Activated T-cell treated with anti-CD3 and anti-CD28 coated beads, Interleukin-2, amount 50 U/mL, for 1 hour (primary cell): ENCODE data around the gene EPB41.
A peak's percentile ranks its signal among the peaks of the same experiment; 100 is the strongest.

Experiments
- DNase-seq: peaks from one replicate; pipeline ENCODE4 v3.0.0-alpha.2; 2020

EPB41 gene

GRCh38 chr1:28893403-28894102 lies 20.8 kb upstream of the EPB41 start:
- peak; percentile 43 for DNase-seq

- no peak for DNase-seq
Measured at GRCh38 chr1:28894785-28895184, 19.6 kb upstream of the EPB41 start.

- no peak for DNase-seq
Measured at GRCh38 chr1:28895896-28896608, 18.3 kb upstream of the EPB41 start.

DNA sequence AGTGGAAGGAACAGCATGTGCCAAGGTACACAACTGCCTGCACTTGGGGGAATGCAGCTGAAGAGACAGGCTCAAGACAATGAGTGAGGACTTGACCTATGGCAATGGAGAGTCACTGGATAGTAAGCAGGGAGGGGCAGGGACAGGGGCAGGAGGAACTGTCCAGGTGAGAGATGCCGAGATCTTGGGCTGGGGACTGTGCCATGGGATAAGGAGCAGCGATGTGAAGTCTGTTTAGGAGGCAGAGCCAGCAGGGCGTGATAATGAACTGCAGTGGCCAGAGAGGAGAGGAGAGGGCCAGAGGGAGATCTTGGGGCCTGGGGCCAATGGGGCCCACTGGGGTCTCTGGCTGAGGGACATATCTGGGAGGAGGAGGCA lies 17.8 kb upstream of the EPB41 start:
- DNase-seq = no peak

DNA sequence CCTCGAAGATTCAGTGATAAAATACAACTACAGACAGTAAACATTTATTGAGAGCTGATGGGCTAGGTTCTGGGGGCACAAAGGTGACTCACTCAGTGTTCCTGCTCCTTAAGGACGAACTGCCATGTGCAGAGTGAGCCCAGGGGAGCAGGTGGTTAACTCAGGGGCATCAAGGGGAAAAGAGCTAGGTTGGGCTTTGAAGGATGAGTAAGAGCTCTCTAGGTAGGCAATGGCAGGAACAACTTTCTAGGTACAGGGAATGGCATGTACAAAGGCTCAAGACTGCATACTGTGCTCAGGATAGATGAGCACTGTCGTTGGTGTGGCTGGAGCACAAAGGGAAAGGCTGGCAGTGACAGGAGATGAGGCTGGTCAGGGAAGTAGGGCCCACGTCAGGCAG lies 16.6 kb upstream of the EPB41 start:
- DNase-seq = no peak

DNA sequence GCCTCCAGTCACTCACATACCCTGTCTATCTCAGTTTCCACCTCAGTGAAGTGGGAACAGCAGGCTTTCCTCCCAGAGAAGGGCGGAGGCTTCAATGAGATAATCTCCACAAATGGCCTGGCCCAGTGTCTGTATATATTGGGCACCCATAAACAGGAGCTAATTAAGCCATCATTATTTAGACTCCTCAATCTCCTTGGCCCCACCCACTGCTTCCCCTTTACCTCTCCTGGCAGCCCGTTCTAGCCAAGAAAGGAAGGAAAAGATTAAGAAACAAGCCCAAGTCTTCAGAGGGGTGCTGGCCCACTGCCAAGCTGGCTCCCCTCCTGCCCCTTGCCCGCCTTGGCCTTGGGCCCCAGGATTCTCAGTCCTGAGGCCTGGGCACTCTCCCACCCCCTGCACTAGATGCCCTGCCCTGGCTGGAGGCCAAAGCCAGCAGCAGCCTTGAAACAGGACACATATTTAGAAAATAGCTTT lies 15.9 kb upstream of the EPB41 start:
- no peak for DNase-seq

GRCh38 chr1:28899267-28899666 lies 15.1 kb upstream of the EPB41 start:
- no peak for DNase-seq

GRCh38 chr1:28900562-28900961 lies 13.8 kb upstream of the EPB41 start:
- DNase-seq = no peak

GRCh38 chr1:28902738-28903137 lies 11.6 kb upstream of the EPB41 start:
- DNase-seq = no peak

GRCh38 chr1:28905921-28906666 lies 8.3 kb upstream of the EPB41 start:
- DNase-seq = peak; percentile 6

DNA sequence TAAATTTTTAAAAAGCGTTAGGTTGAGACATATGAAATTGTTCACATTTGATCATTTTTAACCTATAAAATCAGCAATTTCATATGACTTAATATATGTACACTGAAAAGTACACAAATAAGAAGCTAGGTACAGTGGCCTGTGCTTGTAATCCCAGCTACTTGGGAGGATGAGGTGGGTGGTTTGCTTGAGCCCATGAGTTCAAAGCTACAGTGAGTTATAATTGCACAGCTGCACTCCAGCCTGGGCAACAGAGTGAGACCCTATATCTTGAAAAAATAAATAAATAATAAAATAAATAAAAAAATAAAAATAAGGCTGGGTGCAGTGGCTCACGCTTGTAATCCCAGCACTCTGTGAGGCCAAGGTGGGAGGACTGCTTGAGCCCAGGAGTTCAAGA lies 5.2 kb upstream of the EPB41 start:
- DNase-seq = peak; percentile 0

DNA sequence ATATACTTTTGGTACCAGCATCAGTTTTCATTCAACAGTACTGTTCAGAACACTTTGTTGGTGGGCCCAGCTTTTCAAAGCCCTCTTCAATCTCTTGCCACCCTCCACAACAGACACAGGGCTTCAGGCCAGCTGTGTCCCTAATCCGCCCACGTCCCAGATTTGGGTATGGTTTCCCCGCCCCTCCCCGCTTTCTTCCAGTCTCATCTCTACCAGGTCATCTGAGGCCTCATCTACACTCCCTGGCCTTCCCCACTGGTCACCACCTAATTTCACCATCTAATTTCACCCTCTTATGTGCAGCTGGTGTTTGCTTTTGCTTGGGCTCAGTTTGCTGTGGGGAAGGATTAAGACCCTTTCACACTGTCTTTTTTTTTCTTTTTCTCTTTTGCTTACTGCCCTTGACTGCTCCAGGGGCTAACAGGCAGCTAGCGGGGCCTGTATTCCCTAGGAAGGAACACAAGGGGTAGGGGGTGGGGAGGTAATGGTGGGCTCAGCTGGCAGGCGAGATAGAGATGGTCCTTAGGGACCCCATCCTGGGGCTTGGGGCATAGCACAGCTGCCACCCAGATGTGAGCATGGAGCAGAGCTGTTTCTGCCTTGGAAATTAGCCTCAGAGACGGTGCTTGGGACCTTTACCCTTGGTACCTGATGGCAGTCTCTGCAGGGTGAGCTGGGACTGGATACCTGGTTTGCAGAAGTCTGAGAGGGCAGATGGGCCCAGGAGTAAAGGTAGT lies 3.8 kb upstream of the EPB41 start:
- DNase-seq = peak; percentile 11

GRCh38 chr1:28913786-28914227 lies 562 bp upstream of the EPB41 start:
- no peak for DNase-seq

GRCh38 chr1:28915031-28915895 lies 894 bp downstream of the EPB41 start:
- DNase-seq = peak; percentile 60

DNA sequence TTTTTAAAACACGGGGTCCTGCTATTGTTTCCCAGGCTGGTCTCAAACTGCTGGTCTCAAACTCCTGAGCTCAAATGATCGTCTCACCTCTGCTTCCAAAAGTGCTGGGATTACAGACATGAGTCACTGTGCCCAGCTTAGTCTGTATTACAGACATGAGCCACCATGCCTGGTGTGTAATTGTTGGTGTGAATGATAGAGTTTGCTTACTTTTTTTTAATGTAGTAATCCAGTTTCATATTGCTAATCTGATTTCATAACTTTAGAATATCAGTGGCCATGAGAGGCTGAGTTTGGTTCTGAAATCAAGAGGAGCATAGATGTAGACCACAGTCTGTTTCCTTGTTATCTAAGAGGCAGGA lies 3.4 kb downstream of the EPB41 start:
- no peak for DNase-seq

GRCh38 chr1:28921286-28921869 lies 7.0 kb downstream of the EPB41 start:
- DNase-seq = no peak

- no peak for DNase-seq
Measured at GRCh38 chr1:28925350-28925891, 11.1 kb downstream of the EPB41 start.

GRCh38 chr1:28926629-28927265 lies 12.4 kb downstream of the EPB41 start:
- DNase-seq = no peak

DNA sequence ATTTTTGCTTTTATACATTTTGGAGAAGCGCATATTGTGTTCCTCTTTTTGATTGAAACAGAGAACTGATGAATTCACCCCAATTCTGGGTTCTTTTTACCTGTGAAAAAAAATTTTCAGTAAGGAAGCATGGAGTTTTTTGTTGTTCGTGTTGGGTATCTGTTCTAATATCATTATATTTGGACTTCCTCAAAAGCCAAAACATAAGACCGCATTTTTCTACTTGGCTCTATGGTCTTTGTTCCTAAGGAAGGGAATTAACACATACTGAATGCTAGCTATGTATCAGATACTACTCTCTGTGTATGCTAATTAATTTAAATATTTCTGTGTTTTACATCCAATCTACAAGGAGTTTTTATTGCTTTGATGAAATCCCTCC lies 12.9 kb downstream of the EPB41 start:
- no peak for DNase-seq

DNA sequence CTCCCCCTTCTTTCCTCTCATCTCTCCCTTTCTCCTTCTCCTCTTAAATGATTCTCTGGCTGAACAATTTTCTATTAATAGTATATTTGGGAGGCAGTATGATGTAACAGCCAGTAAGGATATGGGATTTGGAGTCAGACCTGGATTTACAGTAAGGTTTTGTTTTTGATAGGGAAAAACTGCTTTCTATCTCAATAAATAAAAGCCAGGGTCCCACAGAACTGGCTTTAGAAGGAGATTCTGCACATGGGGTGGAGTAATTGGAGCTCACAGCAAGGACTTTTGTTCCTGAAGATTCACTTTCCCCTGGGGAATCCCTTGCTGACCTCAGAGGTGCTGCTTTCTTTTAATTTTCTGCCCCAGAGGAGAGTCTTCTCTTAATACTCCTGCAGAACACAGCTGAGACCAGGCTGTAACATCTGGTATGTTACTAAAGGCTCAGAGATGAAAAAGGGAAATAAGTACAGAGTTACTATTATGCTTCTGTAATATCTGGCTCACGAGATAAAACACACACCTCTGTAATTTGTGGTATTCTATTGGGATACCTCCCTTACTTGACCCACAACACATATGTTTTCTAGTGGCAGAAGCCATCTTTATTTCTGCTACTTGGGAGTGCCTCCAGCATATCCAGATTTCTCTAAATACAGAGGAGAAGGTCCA lies 13.4 kb downstream of the EPB41 start:
- no peak for DNase-seq
